GM12878 (cell line): ENCODE results near the gene TSGA10. TPM values are rescaled to one million over a fixed set of nuclear protein-coding genes. Genes with fewer than 3 reads are reported as not detected.

ENCODE experiments used
- ATAC-seq: fragments of 200-7000 bp; cut with Tn5 transposase; 3 replicates; pipeline ENCODE4 v1.9.1; 2020; ENCODE audit warnings: mild to moderate bottlenecking, moderate library complexity
- BruUV-seq: library from RNA; stranded (reverse); fragments of 400-500 nt; replicated peaks from 2 replicates; lab custom pipeline; 2021; lab: Mats Ljungman, UMichigan
- CTCF ChIA-PET: fragments of 300-600 bp; sonication (Branson Sonifier 250); formaldehyde crosslinking; extraction: SDS; loops from one replicate; lab custom pipeline; 2021; ENCODE audit warnings: inconsistent platforms; lab: Yijun Ruan, JAX
- POLR2A ChIA-PET: fragments of 350-600 bp; formaldehyde crosslinking; extraction: SDS; loops from one replicate; lab custom pipeline; 2021; ENCODE audit warnings: inconsistent platforms; lab: Charles Lee
- RAD21 ChIA-PET: fragments of 300-600 bp; sonication (Branson Sonifier 250); formaldehyde crosslinking; loops from one replicate; lab custom pipeline; 2023; ENCODE audit warnings: antibody characterized with exemption; ENCODE audit not compliant: unreplicated experiment; lab: Charles Lee
- SMC1A ChIA-PET: fragments of 300-600 bp; sonication (Branson Sonifier 250); formaldehyde crosslinking; loops from one replicate; lab custom pipeline; 2023; ENCODE audit not compliant: unreplicated experiment, uncharacterized antibody; lab: Charles Lee
- DNase-seq: peaks from one replicate; pipeline ENCODE4 v3.0.0-alpha.2; 2011; ENCODE audit warnings: low read depth, low spot score
- FAIRE-seq: peaks from 3 replicates; lab custom pipeline; 2011; peaks lifted over from hg19 to GRCh38; lab: Jason Lieb, UNC
- H2AFZ ChIP-seq: 2 replicates; pipeline ENCODE4 v1.6.0; 2011; ENCODE audit warnings: low read depth, low read length, control low read depth; ENCODE audit not compliant: control insufficient read depth
- H3K27ac ChIP-seq: 2 replicates; pipeline ENCODE4 v1.5.1; 2011; ENCODE audit warnings: control low read depth; ENCODE audit not compliant: control insufficient read depth, insufficient read depth
- H3K27me3 ChIP-seq, 2 experiments: replicated peaks in 1 of 2; 2 replicates each; pipeline versions ENCODE4 v1.6.0 to v1.6.1; 2011; ENCODE audit warnings: low read length in 1 of 2; ENCODE audit not compliant: control insufficient read depth in 2 of 2, insufficient read depth in 2 of 2
- H3K36me3 ChIP-seq, 2 experiments: 2 replicates each; pipeline ENCODE4 v1.5.1; 2011; ENCODE audit warnings: low read length in 1 of 2; ENCODE audit not compliant: control insufficient read depth in 2 of 2, insufficient read depth in 2 of 2
- H3K4me1 ChIP-seq: 2 replicates; pipeline ENCODE4 v1.6.1; 2011; ENCODE audit warnings: mild to moderate bottlenecking, low read length, moderate library complexity, mixed read lengths; ENCODE audit not compliant: control insufficient read depth, insufficient read depth
- H3K4me2 ChIP-seq: 2 replicates; pipeline ENCODE4 v1.6.0; 2011; ENCODE audit warnings: control low read depth; ENCODE audit not compliant: control insufficient read depth, insufficient read depth
- H3K4me3 ChIP-seq: fragments of 200-600 bp; sonication (generic); 2 replicates; pipeline ENCODE4 v1.5.1; 2016
- H3K79me2 ChIP-seq: 2 replicates; pipeline ENCODE4 v1.6.0; 2011; ENCODE audit warnings: low read length; ENCODE audit not compliant: control insufficient read depth, insufficient read depth
- H3K9ac ChIP-seq: 2 replicates; pipeline ENCODE4 v1.8.0; 2011; ENCODE audit warnings: low read length, control low read depth, mixed read lengths; ENCODE audit not compliant: control insufficient read depth, insufficient read depth
- H3K9me3 ChIP-seq: replicated peaks from 3 replicates; pipeline ENCODE4 v1.5.1; 2011; ENCODE audit warnings: mild to moderate bottlenecking, low read length; ENCODE audit not compliant: control insufficient read depth, insufficient read depth
- H4K20me1 ChIP-seq: 2 replicates; pipeline ENCODE4 v1.6.0; 2011; ENCODE audit not compliant: control insufficient read depth, insufficient read depth
- BCL11A ChIP-seq: IDR thresholded peaks from 2 replicates; pipeline ENCODE4 v1.6.1; 2011; ENCODE audit warnings: low read depth, low read length
- BHLHE40 ChIP-seq, 2 experiments: fragments of 450-650 bp in 1 of 2; IDR thresholded peaks; 2 replicates each; pipeline ENCODE4 v1.6.1; 2011 to 2017; ENCODE audit warnings: low read depth in 2 of 2, borderline replicate concordance in 1 of 2, improper control_type of control experiment in 1 of 2, low read length in 1 of 2, mild to moderate bottlenecking in 1 of 2
- BMI1 ChIP-seq: fragments of 450-650 bp; IDR thresholded peaks from 2 replicates; pipeline ENCODE4 v1.6.1; 2016; ENCODE audit warnings: mild to moderate bottlenecking, moderate library complexity, borderline replicate concordance
- SP1 ChIP-seq: IDR thresholded peaks from one replicate; pipeline ENCODE4 v1.6.1; 2011; ENCODE audit warnings: low read depth, low read length
- ZNF622 ChIP-seq: fragments of 450-650 bp; IDR thresholded peaks from 2 replicates; pipeline ENCODE4 v1.6.1; 2017; ENCODE audit warnings: mild to moderate bottlenecking, inconsistent platforms
- WGBS: methylation state at CpG from one replicate; pipeline ENCODE4 v1.1.6; 2016; ENCODE audit warnings: low lambda C conversion rate; ENCODE audit not compliant: insufficient replicate concordance, insufficient coverage; ENCODE audit errors: missing lambda C conversion rate; 5-methylcytosine and 5-hydroxymethylcytosine counted together
- in situ Hi-C: fragments of 300-500 bp; cut with MboI; formaldehyde crosslinking; loops from 9 replicates; pipeline ENCODE4 v1.14.3; 2018; ENCODE audit warnings: mixed read lengths
- intact Hi-C: fragments of 100-400 bp; cut with micrococcal nuclease; formaldehyde crosslinking; loops from one replicate; pipeline ENCODE4 v1.14.2; 2022; ENCODE audit not compliant: unreplicated experiment
- polyA plus RNA-seq, 11 experiments: library from polyadenylated mRNA; depleted of rRNA in 4 of 11; unstranded in 6 of 11; stranded (reverse) in 5 of 11; fragments of >200 nt; fragmentation: Nextera tagmentation in 4 of 11; fragmentation: Illumina TruSeq in 1 of 11; extraction: Ambion mirVana in 4 of 11; extraction: Trizol in 1 of 11; gene quantifications; 1 replicate in 1 of 11; 2 replicates in 10 of 11; pipeline versions ENCODE4 v1.2.1 to v1.2.3, GENCODE V29; 2011 to 2016; ENCODE audit warnings: inconsistent platforms in 2 of 11, missing spikeins in 2 of 11, low read depth in 1 of 11
- total RNA-seq, 4 experiments: library from RNA; depleted of rRNA in 3 of 4; stranded (reverse); fragments of >200 nt in 3 of 4; fragmentation: Illumina TruSeq in 1 of 4; extraction: Trizol in 1 of 4; gene quantifications; 2 replicates each; pipeline versions ENCODE4 v1.2.1 to v1.2.3, GENCODE V29; 2013 to 2021

TSGA10 gene
- total and polyA plus RNA-seq, 10 of the 15 experiments (the other 5 are each of a cell fraction or from before 2014, with no cell fraction given): 5.3 to 13.5 (median 8.6) TPM

- ATAC-seq (no peak), DNase-seq (no peak), FAIRE-seq (no peak)
- no peaks in the 10 kb centered on the region for H3K79me2 ChIP-seq
- H3K4me2 ChIP-seq: peak overlapping the region; percentile 94
- peak overlapping the region; percentile 55 for H3K27ac ChIP-seq
- BruUV-seq: TSS peak; percentile 58
- H2AFZ ChIP-seq: peak overlapping the region; percentile 94
- no peaks in the 10 kb centered on the region for H3K36me3 ChIP-seq
- RAD21 ChIA-PET: interaction anchor here (1.0 to 2.4 kb wide), 5 partner anchors 13 to 197 kb away, joined by 4 to 13 read pairs (median 6); partner anchors contain the start of genes EIF5B, LIPT1, MITD1 and MRPL30
- H3K9me3 ChIP-seq: no peaks in the 10 kb centered on the region
- POLR2A ChIA-PET: interaction anchor here (0.5 to 3.2 kb wide), 8 partner anchors 13 to 197 kb away, joined by 3 to 26 read pairs (median 6); partner anchors contain the start of genes EIF5B, LIPT1, TSGA10 and TXNDC9
- no peaks in the 10 kb centered on the region for H3K27me3 ChIP-seq
- no peak for TF ChIP-seq ZNF622
- no peak for TF ChIP-seq BCL11A
- peak; percentile 29; the same call in 1 of the 2 replicates for TF ChIP-seq BMI1
- TF ChIP-seq SP1: no peak
- TF ChIP-seq BHLHE40 (IDR thresholded peaks at IDR 0.05; ENCODE audit: borderline replicate concordance in 1 of 2, low read depth in 2 of 2, low read length in 1 of 2): peak in 1 of 2 experiments; percentile 14; a peak in 1 of 4 replicates
- intact Hi-C loops: loop anchor here (5.0 kb wide), 1 partner anchor 42 kb away; the partner anchor contains the start of genes MITD1 and MRPL30
- CTCF ChIA-PET: interaction anchor here (0.7 to 2.5 kb wide), 8 partner anchors 12 to 196 kb away, joined by 3 to 11 read pairs (median 4); partner anchors contain the start of genes EIF5B, LIPT1, TSGA10 and TXNDC9
- in situ Hi-C loops: no loop called here
- no peaks in the 10 kb centered on the region for H4K20me1 ChIP-seq
- 42% methylated on average over 17 of the region's 17 CpGs for WGBS
- peak overlapping the region; percentile 74 for H3K9ac ChIP-seq
- H3K4me1 ChIP-seq: peaks cover 10% of the 10 kb centered on the region
- peak overlapping the region; percentile 77 for H3K4me3 ChIP-seq
- SMC1A ChIA-PET: interaction anchor here (0.9 to 2.5 kb wide), 5 partner anchors 13 to 207 kb away, joined by 3 to 11 read pairs (median 8); partner anchors contain the start of genes LIPT1 and TSGA10
Observed at GRCh38 chr2:99140056-99140859, 14.5 kb downstream of the TSGA10 start.
